GM21786 (cell line): ENCODE measurements around the gene SEMG1.

Source experiments
- ATAC-seq: cut with Tn5 transposase; IDR thresholded peaks from one replicate; pipeline ENCODE4 v1.9.1; 2021; ENCODE audit not compliant: unreplicated experiment

The SEMG1 gene, protein sequence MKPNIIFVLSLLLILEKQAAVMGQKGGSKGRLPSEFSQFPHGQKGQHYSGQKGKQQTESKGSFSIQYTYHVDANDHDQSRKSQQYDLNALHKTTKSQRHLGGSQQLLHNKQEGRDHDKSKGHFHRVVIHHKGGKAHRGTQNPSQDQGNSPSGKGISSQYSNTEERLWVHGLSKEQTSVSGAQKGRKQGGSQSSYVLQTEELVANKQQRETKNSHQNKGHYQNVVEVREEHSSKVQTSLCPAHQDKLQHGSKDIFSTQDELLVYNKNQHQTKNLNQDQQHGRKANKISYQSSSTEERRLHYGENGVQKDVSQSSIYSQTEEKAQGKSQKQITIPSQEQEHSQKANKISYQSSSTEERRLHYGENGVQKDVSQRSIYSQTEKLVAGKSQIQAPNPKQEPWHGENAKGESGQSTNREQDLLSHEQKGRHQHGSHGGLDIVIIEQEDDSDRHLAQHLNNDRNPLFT

DNA sequence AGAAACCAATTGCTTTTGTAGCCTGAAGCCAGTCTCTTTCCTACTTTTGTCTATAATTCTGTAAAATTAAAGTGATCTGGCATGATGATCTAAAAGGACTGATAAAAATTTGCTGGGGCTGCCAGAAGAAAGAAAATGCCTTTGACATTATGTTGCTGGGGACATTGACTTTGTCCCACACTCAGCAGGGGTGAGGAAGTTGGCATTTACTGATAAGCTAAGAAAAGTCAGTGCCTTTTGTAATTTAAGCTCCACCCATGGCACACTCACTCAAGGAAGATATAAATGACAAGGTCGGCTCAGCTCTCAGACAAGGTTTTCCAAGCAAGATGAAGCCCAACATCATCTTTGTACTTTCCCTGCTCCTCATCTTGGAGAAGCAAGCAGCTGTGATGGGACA, at the start of gene SEMG1:
Gene SEMG1 (plus strand): TSS at position 309 of the 400 bp plus-strand sequence. CDS start 21 bp downstream, at position 330.
- ATAC-seq, result no peak

DNA sequence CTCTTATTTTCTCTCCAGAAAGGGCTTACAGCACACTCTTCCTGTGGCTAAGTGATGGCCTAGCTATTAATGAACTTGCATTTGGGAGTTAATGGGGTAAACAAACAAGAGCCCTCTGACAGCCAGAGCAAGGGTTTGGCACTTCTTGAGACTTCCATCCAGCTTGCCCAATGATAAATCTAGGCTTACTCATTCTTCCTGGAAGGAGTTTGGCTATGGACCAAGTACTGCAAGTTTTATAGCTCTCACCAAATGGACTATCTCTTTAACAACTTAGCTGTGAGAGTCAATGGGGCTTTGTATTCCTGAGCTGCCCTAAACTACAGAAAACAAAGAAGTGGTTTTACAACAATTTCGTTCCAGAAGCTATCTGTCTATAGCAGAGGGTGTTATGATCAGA, 48.9 kb upstream of the SEMG1 start:
- no peak for ATAC-seq

DNA sequence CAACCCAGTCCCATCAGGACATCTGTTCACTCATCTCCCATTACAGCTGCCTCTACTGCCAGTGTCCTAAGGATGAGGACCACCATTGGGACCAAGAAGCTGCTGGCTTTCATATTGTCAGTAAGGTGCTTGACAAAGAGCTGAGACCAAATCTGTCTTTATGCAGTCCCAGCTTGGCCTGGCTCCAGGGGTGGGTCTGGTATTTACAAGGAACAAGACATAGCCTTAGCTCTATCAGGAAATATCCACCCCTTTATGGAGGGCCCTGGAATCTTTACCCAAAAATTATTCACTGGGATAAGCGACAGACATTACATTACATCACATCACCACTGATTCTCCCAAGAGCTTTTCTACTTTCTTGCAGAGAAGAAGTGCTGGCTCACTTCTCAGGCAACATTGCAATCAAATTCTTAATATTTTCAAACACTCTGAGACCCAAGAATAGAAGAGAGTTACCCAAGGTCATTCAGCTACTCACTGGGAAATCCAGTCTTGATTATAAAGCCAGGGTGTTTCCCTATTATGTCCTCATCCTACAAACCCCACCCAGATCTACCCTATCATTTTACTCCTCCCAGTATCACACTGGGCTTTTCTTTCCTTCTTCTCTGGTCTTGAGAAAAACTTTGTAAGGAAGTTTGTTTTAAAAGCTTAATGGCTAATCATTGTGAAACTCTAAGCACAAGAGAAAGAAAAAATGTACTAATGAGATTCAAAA, 43.6 kb upstream of the SEMG1 start:
- no peak for ATAC-seq

DNA sequence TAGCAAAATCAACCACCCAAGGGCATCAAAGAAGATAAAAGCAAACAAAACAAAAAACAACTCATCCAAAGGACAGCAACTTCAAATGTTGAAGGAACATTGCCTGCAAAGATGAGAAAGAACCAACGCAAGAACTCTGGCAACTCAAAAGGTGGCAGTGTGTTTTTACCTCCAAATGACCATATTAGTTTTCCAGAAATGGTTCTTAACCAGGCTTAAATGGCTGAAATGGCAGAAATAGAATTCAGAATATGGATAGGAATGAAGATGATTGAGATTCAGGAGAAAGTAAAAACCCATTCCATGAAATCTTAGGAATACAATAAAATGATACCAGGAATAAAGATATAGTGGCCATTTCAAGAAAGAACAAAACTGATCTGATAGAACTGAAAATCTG, 41.9 kb upstream of the SEMG1 start:
- no peak for ATAC-seq

DNA sequence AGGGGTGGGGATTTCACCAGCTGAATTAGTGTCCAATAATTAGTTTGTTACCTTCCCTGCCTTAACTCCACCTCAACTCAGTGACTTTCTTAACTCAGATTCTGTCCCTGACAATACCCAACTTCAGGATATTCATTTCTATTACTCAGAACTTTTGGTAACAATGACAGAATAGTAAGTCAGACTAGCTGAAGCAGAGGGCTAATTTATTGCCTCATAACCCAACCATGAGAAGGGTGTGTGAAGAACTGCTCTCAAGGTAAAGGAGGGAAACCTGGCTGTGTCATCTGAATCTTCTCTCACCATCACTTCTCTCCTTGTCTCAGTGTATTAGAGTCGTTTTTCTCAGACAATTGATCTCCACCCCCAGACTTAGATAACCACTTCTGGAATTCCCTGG, 33.3 kb upstream of the SEMG1 start:
- no peak for ATAC-seq

DNA sequence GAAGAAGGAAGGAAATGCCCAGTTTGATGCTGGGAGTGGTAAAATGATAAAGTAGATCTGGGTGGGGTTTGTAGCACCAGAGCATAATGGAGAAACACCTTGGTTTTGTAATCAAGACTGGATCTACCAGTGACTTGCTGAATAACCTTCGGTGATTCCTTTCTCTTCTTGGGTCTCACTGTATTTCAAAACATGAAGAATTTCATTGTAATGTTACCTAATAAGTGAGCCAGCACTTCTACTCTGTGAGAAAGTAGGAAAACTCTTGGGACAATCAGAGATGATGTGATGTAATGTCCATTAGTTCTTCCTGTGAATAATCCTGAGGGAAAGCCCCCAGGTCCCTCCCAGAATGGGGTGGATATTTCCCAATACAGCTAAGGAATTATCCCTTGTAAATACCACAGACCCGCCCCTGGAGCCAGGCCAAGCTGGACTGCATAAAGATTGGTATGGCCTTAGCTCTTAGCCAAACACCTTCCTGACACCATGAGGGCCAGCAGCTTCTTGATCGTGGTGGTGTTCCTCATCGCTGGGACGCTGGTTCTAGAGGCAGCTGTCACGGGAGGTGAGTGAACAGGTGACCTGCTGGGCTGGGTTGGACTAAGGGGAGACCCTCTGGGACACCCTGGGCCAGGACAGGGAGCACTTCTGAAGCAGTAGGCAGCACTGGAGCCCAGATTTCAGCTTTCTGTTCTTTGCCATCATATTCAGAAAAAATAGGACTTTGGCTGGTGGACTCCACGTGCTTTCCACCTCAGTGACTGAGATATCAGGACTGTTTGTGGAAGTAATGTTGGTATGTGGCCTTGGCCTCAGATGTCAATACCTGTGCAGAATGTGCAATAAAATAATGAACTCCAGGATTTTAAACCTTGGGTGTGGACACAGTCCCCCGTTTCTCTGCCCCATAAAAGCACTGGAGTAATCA, 32.1 kb upstream of the SEMG1 start, which contains the start of gene PI3:
Gene PI3 (plus strand): TSS at position 469 of the 931 bp plus-strand sequence. CDS start 21 bp downstream, at position 490.
- no peak for ATAC-seq

DNA sequence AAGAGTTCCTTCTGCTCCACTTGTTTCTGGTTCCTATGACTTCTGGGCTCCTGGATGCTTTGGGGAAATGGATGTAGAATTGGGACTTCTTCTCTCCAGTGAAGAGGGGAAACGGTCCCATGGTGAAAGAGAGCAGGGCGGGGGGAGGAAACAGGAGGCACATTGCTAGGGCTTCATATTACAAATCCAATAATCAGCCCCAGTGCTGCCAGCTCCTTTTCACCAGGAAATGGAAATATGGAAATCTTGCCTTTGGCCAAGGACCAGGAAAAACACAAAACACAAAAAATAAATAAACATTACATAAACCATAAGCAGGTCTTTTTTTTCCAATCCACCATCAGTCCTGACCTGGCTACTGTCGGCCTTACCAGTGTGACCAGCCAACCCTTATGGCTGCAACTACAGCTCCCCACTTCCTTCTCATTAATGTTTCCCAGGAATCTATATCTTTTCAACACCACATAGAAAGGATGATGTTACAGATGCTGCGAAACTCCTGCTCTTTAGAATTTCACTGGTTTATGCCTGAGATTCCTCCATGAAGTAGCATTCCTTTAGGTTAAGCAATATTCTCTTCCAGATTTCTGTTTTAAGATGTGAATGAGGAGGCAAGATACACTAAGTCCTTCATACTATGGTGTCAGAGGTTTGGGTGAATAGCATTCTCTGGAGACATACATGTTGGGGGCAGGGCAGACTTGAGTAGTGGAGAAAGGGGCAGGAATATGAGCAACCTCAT, 30.1 kb upstream of the SEMG1 start:
- ATAC-seq, result no peak

DNA sequence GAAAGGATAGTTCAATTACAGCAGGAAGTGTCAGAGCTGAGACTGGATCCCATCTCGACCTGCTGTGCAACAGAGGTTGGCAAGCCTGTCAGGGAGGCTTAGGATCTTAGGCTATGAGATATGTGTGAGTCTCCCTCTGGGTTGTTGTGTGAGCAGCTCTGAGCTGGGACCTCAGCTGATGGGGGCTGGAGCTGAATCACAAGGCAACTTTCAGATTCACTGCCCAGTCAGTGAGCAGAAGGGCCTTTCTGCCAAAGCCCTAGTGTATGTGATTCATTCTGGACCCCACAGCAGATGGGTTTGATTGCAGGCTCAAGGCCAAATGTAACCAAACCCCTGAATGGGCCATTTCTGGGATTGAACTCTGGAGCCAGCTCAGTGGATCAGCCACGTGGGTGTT, 27.7 kb upstream of the SEMG1 start:
- no peak for ATAC-seq

DNA sequence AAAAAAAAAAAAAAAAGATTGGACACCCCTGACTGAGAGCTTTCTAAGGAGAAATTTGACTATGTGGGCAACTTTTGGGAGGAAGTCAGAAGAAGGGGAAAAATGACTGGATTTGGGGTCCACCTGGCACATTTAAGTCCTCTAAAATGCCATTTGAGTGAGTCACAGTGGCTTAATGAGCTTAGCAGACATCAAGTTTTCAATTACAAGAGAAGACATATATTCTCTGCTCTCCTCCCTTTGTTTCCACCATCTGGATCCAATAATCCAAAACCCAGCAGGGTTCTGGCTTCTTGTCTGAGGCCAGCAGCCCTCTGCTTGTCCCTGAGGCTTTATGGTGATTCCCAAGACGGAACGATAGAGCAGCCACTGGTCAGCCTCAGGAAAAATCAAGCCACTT, 25.2 kb upstream of the SEMG1 start:
- no peak for ATAC-seq

DNA sequence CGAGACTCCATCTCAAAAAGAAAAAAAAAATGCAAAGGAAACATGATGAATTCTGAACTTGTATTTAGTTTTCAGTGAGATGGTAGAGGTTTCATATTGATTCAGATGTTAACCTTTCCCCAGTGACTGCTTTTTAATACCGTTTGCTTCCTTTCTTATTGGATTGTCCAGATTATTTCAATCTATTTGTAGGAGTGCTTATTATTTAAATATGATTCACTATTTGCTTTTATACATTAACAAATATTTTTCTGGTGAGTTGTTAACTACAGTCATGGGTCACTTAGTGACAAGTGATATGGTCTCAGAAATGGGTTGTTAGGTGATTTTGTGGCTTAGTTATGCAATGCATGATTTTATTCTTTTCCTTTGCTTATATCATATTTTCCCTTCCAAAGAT, 23.7 kb upstream of the SEMG1 start:
- ATAC-seq, result no peak

DNA sequence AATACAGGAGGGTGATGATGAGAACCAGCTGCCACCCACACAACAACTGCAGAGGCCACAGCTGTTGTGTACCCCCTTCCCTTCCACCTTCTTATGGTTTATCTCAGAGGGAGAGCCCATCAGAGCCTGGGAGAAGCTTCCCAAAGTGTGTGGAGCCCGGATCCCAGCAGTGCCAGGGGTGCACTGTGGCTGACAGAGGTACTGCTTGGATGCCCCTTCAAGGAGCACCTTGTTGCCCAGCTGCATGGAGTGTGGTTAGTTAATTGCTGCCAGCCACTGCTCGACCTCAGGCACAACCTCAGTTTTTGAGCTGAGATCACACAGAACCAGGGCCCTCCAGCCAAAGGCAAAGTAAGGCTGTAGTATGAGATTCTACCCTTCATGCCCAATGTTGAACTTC, 19.1 kb upstream of the SEMG1 start:
- no peak for ATAC-seq

DNA sequence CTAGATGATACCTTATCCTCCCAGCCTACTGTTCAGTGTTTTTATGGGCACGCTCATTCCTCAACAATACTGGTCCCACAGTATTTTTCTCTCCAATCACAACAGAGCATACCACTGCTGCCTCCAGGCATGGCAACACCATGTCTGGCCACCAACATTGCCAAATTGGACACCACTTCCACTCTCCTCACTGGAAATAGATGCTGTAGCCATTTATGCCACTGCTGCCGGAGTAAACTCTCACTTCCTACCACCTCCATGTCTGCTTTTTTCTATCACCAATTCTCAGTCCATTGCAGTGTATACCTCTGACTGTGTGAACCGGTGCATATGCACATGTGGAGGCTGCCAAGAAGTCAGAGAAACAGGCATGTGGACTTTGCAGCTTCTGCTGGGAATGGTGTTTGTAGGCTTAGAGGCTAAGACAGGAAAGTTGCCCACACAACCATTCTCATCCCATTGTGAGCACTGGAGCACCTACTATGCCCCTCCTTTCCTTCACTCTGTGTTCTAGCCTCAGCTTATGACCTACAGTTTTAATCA, 17.7 kb upstream of the SEMG1 start:
- ATAC-seq, result no peak

DNA sequence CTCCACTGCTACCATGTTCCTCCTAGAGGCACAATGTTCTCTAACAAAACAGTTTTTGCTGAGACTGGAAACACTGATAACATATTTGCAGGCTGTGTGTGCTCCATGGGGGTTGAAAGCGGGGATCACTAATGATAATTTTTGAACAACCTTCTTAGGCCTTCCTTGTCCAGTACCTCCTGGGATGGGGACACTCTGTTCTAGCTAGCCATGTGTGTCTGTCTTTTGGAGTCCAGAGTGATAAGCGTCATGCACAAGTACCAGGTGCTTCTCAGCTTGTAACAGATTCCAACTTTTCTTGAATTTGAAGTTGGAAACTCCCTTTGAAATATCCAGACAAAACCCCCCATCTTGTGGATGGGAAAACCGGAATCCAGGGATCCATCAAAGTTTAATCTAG, 17.0 kb upstream of the SEMG1 start:
- no peak for ATAC-seq

DNA sequence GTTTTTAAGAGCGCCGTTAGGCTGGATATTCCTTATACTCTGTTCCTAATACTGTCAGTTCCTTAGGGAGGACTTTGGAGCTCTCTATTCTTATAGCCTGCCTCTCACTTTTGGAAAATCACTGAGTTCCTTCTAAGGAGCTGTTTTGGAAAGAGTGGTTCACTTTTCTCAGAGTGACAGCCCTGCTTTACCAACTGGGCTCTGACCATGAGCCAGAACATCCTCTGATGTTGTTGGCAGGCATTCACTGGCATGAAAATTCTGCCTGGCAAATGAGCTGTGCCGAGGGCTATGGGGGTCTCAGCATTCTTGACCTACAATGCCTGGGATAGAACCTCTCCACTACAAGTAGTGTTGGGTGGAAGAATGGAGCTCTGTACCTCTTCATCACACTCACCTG, 14.9 kb upstream of the SEMG1 start:
- no peak for ATAC-seq

DNA sequence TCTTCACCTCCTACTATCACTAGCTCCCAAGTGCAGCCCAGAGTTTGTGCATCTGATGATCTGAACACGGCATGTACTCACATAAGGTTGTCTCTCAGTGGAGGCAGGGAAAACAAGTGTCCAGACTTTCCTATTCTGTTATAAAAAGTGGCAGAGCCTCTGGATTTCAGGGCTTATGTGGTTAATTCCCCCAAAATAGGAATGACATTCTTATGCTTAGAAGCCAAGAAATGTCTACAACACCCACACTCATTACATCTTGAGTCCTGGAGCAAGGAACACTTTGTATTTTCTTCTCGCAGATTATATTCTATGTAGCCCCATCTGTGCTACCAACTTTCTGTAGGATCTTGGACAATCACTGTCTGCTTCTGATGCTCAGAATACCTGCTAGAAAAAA, 13.5 kb upstream of the SEMG1 start:
- no peak for ATAC-seq

DNA sequence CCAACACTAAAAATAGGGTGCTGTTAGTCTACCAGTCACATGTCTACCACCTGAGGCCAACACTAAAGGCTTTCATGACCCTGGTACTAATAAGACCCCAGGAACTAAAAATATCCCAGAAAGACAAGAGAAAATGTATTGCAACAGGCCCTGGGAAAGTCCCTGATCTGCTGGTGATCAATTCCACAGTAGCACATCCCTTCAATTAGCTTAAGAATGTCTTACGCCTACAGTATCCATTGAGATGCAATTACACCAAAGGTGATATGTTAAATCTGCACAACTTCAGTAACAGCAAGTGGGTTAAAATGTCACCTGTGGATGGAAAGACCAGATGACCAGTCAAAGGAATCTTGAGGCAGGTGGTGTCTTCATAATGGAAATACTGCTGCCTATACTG, 3.1 kb downstream of the SEMG1 start:
- ATAC-seq, result no peak

DNA sequence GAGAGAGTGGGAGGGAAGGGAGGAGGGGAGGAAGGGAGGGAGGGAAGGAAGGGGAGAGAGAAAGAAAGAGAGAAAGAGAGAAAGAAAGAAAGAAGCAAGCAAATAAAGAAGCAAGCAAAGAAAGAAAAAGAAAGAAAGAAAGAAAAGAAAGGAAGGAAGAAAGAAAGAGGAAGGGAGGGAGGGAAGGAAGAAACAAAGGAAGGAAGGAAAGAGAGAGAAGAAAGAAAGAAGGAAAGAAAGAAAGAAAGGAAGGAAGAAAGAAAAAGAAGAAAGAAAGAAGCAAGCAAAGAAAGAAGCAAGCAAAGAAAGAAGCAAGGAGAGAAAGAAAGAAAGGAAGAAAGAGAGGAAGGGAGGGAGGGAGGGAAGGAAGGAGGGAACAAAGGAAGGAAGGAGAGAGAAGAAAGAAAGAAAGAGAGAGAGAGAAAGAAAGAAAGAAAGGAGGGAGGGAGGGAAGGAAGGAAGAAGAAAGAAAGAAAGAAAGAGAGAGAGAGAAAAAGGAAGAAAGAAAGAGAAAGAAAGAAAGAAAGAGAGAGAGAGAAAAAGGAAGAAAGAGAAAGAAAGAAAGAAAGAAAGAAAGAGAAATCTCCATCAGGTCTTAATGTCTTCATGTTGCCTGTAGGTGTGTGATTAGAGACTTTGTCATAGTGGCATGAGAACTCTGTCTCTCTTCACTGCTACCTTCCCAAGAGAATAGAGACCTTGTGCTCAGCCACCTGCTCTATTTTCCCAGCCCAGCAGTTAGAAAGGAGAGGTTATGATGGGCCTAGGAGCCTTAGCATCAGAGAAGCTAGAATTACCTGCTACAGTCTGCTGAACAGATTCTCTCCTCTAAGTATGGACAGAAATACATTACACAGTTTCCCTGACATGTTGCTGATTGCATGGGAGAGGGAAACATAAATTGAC, 5.0 kb downstream of the SEMG1 start:
- ATAC-seq, result no peak

DNA sequence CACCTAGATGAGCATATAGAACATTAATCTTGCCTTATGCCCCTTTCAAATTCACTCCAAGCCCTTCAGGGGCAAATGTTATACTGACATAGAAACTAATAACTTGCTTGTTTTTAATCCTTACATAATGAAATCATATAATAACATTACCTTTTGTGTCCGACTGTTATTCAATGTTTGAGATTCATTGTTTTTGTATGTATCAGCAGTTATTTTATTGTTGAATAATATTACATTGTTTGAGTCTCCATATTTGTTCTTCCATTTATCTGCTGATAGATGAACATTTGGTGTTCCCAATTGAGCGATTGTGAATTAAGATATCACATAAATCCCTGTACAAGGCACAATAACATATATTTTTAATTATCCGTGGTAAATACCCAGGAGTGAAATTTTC, 6.0 kb downstream of the SEMG1 start:
- no peak for ATAC-seq

DNA sequence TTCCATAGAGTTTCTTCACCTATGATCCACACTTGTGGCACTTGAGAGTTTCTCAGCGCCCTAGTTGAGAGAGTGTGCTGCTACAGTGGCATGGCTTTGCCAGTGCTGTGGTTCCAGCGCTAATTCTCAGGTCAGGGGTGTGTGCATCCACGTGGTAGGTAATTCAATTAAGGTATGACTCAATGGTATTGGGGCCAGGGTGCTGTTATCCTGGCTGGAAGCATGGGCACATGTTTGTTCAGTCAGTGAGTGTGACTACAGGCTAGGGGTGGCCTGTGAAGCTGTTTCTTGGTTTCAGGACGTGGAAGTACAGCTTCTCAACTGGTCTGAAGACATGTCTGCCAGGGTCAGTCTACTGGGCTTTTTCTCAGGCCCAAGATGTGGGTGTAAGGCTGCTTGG, 11.3 kb downstream of the SEMG1 start:
- ATAC-seq, result no peak
